8988T (cell line): Measurements from ENCODE around the gene CLEC10A.
"Not testable (repeated sequence)": the region's sequence is repeated elsewhere in the genome, so short reads cannot be mapped to it uniquely, and the experiment has no call there.

Experiments
- DNase-seq: peaks from one replicate; pipeline ENCODE4 v3.0.0; 2011

CLEC10A gene, protein sequence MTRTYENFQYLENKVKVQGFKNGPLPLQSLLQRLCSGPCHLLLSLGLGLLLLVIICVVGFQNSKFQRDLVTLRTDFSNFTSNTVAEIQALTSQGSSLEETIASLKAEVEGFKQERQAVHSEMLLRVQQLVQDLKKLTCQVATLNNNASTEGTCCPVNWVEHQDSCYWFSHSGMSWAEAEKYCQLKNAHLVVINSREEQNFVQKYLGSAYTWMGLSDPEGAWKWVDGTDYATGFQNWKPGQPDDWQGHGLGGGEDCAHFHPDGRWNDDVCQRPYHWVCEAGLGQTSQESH

DNA sequence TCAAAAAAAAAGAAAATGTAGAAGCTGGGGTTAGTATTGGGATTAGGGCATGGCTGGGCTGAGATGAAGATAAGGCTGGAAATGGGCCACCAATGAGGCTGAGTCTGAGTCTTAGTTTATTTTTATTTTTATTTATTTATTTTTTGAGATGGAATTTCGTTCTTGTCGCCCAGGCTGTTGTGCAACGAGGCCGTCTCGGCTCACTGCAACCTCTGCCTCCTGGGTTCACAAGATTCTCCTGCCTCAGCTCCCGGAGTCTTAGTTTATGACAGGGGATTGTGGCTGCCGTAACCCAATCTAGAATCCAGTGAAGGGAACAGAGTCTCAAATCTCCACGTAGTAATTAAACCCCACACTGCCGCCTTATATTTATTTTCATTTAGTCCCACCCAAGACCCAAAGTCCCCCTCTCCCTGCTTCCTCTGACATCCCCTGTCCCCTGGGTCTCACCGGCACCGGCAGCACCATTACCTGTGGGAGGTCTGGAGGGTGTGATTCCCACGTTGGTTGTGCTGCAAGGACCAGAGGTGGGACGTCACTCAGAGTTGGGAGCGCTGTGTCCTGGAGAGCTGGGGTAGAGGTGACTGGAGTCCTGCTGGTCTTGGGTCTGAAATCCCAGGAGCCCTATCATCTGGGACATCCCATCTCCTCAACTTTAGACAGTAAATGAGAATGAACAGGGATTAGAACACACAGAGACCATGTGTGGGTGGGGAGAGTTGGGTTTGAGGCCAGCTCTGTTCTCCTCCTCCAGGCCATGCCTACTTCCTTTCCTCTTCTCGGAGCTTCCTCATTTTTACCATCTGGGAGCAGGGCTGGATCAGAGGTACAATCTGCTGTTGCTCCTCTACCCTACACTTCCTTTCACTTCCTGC, at the start of gene CLEC10A:
CLEC10A (minus strand) TSS at position 671 of the 875 bp plus-strand sequence. CDS start 1,439 bp downstream, outside the sequence.
- DNase-seq: no peak

DNA sequence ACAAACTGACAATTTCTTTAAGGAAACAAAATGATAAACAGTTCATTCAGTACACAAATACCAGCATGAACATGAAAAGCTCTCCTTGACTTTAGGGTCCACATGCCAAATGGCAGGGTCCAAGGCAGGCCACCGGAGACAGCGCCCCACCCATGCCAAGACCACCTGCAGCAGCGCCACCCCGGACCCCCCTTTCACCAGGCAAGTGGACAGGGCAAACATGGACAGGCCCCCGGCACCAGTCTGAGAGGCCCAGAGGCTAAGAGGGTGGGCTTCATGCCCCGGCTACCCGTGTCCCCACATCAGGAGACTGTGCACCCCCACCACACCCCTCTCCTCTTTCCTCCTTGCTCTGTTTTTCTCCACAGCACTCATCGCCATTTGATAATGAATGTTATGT, 49.3 kb upstream of the CLEC10A start:
- DNase-seq: no peak

DNA sequence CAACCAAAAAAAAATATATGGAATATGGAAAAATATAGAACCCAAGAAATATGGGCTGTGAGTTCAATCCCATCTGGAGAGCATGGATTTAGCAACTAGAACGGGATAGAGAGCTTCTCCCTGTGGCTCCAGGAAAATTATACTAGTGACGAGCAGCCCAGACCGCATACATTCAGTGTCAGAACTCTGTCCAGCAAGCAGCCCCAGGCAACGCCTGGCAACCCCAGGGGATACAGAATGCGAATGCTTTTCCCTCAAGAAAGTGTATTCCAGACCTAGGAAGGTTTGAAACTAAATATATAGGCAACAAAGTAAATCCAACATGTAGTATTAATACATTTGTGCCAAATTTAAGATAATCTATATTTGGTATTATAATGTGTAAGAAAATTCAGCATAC, 48.1 kb upstream of the CLEC10A start:
- no peak for DNase-seq

DNA sequence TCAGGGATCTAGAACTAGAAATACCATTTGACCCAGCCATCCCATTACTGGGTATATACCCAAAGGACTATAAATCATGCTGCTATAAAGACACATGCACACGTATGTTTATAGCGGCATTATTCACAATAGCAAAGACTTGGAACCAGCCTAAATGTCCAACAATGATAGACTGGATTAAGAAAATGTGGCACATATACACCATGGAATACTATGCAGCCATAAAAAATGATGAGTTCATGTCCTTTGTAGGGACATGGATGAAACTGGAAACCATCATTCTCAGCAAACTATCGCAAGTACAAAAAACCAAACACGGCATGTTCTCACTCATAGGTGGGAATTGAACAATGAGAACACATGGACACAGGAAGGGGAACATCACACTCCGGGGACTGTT, 47.5 kb upstream of the CLEC10A start:
- DNase-seq: not testable (repeated sequence)

DNA sequence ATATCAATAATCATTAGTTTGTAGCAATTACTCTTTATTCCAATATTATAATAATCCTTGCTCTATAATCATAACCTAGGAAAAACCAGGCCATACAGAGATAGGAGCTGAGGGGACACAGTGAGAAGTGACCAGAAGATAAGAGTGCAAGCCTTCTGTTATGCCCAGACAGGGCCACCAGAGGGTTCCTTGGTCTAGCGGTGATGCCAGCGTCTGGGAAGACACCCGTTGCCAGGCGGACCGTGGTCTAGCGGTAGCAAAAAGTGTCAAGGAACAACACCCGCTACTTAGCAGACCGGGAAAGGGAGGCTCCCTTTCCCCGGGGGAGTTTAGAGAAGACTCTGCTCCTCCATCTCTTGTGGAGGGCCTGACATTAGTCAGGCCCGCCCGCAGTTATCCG, 46.3 kb upstream of the CLEC10A start:
- not testable (repeated sequence) for DNase-seq

DNA sequence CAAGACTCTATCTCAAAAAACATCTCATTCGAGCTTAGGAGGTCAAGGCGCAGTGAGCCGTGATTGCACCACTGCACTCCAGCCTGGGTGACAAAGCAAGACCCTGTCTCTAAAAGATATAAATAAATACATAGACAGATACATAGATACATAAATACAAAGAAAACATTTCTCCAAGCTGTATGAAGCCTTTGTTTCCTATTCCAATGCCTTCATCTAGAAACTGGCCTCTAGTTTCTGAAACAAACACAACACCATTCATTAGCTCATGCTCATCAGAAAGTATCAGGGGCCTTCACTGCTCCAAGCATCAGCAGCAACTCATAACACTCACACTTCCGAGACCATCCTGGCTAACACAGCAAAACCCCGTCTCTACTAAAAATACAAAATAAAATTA, 44.9 kb upstream of the CLEC10A start:
- DNase-seq: no peak

DNA sequence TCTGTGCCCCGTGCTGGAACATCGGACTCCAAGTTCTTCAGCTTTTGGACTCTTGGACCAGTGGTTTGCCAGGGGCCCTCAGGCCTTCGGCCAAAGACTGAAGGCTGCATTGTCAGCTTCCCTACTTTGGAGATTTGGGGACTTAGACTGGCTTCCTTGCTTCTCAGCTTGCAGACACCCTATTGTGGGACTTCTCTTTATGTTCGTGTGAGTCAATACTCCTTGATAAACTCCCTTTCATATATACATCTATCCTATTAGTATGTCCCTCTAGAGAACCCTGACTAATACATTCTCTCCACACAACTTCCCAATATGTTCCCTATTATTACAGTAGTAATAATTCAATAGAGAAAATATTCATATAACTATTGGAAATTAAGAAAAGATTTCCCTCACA, 43.8 kb upstream of the CLEC10A start:
- DNase-seq: no peak

DNA sequence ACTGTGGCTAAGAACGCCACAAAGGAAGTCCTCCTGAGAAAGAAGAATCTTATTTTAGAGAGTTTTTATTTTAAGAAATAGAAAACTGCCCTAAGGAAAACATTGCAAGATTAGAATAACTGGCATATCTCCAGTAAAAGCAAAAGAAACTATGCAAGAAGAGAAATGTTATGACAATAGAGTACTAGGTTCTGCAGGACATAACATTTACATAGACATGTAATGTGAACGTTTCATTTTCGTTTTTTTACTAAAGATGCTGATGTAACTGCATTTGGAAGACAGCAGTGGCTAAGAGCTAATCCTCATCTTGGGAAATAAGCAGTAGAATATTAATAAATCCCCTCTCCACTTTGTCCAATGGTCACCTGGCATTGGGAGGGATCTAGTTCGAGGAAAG, 42.3 kb upstream of the CLEC10A start:
- DNase-seq: no peak

DNA sequence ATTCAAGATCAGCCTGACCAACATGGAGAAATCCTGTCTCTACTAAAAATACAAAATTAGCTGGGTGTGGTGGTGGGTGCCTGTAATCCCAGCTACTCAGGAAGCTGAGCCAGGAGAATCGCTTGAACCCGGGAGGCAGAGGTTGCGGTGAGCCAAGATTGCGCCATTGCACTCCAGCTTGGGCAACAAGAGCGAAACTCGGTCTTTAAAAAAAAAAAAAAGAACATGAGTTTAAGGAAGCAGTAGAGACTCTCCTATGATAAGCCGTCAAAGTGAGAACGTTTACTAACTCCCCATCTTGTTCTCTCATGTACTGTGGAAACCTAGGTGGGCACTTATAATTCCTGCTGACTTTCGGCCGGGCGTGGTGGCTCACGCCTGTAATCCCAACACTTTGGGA, 40.6 kb upstream of the CLEC10A start:
- DNase-seq: not testable (repeated sequence)

DNA sequence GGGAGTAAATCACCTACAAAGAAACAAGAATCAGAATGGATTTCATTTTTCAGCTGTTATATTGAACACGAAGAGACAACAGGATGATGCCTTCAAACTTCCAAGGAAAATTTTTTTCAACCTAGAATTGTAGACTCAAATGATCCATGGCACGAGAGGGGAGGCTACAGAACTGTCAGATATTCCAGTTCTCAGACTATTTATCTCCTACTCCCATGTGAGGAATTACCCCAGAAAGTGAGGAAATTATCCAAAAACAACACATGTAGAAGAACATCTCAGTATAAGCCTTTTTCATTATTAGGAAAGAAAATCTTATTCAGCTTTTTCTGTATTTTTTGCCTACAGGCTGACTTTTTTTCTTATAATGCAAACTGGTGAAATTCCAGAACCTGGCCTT, 40.1 kb upstream of the CLEC10A start:
- no peak for DNase-seq

DNA sequence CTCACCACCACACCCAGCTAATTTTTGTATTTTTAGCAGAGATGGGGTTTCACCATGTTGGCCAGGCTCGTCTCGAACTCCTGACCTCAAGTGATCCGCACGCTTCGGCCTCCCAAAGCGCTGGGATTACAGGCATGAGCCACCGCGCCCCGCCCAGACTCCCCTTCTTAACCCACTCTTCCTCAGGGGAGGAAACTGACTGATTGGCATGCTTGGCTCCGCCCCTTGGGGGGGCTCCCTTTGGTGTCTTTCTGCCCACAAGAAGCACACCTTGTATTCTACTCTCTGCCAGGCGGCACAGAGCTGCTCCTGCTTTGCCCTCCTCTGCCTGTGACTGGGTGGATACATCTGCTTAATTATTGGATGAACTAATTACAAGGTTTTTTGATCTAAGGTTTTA, 39.3 kb upstream of the CLEC10A start:
- no peak for DNase-seq

DNA sequence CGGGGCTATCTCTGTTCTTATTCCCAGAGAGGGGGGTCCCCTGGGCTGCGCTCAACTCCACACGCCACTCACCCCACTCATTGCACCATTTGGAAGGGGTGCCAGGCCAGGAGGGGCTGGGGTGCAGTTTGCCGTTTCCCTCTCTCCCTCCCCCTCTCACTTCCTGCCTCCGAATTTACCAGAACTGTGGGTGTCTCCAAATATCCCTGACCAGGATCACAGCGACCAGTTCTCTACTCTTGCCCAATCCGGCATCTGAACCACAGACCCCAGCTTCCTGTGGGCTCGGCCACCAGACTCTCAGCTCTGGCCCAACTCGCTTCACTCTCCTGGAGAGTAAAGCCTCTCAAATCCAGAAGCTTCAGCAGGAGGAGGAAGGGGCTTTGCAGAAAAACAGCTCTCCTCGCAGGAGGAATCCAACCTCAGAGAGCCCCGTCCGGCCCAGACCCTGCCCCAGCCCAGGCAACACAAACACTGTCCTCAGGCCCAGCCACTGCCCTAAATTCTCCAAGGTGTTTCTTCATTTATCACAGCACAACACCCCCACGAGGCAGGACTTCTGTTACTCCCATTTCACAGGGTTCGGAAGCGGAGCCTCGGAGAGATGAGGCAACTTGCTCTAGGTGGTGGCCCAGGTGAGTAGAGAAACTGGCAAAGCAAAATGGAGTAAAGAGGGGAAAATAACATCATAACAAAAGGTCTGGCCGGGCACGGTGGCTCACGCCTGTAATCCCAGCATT, 35.0 kb upstream of the CLEC10A start:
- no peak for DNase-seq

DNA sequence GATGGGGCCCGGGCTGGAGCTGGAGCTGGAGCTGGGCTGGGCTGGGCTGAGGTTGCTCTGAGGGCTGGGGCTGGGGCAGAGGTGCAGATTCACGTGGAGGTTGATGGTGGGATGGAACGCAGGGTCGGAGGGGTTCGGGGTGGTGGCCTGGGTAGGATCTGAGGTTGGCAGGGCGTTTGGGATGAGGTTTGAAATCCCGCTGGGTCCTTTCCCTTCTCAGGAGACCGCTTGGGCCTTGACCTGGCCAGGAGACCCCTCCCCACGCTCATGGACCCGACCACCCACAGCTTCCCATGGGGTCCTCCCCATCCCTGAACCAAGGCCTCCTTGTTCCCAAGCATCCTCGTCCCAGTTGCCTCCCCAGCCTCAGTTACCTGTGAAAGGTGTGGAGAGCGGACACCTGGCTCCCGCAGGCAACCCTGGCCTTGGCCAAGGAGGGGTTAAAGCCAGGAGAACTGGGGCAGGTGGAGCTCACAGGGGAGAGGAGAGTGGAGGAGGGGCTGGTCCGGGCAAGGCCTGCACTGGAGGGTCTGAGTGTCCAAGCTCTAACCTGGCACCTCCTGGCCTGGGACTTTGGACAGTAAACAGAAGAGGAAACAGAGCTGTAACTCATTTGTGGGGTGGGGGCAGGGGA, 34.3 kb upstream of the CLEC10A start, which contains the start of gene ASGR2:
ASGR2 (minus strand) TSS at position 582 of the 634 bp plus-strand sequence. CDS start 582 bp downstream, outside the sequence.
- no peak for DNase-seq

DNA sequence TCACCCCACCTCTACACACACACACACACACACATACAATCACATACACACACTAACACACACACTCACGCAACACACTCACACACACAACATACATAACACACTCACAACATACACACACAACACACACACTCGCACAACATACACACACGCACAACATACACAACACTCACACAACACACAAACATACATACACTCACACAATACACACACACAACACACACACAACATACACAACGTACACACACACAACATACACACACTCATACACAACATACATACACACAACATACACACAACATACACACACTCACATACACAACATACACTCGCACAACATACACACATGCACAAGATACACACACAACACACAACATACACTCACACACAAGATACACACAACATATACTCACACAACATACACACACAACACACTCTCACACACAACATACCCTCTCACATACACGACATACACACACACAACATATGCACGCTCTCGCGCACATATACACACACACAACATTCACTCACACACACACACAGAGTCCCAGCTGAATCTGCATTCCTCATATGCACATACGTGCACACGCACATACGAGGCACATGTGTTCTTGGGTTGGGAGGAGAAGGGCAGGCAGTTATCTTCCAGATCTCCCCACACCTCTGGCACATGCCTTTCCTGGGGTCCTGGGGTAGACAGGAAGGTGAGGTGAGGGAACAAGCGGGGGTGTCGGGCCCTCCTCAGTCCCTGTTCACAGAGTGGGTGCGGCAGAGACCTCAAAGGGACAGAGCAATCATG, 33.4 kb upstream of the CLEC10A start:
- no peak for DNase-seq

DNA sequence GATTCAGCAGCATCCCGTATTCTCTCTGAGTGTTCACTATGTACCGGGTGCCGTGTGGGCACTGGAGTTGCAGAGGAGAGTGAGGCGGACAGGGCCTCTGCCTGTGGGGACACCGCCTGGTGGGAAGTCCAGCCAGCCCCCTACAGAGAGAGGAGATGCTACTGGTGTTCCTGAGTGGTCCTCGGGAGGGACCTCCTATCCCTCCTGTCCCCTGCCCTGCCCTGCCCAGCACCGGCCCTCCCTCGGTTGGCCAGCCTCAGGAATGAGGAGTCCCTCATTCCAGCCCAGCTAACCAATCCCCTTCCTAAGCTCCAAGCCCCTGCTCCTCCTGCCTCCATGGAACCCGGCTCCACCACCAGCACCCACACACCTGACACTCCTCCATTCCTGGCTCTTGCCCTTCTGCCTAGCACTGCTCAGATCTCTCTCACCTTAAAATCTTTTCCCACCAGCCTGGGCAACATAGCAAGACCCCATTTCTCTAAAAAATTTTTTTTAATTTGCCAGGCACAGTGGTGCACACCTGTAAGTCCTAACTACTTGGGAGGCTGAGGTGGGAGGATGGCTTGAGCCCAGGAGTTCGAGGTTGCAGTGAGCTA, 32.6 kb upstream of the CLEC10A start:
- no peak for DNase-seq

DNA sequence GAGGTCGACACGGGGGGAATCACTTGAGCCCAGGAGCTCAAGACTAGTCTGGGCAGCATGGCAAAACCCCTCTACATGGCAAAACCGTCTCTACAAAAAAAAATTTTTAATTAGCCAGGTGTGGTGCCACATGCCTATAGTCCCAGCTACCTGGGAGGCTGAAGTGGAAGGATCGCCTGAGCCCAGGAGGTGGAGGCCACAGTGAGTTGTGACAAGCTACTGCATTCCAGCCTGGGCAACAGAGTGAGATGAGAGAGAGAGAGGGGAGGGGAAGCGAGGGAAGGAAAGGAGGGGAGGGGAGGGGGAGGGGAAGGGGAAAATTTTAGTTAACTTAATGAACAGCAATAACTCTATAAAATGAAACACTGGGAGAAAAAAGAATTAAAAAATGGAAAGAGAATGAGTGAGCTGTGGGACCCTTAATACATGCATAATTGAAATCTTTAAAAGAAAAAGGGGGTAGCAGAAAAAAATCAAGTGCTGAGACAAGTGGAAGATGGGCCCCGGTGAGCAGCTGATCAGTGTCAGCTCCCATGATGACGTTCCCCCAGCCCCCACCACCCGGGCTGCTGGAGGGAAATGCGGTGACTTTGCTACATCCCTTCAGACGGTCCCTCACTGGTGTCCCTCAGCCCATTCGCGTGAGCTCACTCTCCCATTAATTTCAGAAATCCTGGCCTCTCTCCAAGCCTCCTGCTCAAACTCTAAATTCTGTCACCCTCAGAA, 31.9 kb upstream of the CLEC10A start:
- DNase-seq: no peak

DNA sequence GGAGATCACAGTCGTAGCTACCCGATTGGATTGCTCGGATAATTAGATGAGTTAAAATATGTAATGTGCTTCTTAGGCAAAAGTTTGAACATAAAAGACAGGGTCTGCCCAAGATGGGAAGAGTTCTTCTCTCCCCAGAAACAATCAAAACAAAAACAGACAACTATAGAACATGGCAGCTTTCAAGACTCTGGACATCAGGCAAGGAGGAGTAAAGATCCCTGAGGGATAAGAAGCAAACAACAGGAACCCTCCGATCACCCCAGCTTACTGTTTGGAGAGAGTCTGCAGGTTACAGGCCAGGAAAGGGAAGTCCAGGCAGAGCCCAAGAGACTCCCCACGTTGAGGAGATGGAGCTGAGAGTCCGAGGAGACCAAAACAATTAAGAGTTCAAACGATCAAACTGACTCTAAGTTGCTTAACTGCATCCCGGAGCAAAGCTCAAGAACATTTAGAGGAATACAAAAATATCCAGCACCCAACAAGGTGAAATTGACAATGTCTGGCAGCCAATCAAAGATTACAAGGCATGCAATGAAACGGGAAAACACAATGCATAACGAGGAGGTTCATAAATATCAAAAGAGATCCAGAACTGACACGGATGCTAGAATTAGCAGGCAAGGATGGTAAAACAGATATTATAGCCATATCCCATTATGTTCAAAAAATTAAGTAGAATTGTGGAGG, 30.7 kb upstream of the CLEC10A start:
- DNase-seq: no peak

DNA sequence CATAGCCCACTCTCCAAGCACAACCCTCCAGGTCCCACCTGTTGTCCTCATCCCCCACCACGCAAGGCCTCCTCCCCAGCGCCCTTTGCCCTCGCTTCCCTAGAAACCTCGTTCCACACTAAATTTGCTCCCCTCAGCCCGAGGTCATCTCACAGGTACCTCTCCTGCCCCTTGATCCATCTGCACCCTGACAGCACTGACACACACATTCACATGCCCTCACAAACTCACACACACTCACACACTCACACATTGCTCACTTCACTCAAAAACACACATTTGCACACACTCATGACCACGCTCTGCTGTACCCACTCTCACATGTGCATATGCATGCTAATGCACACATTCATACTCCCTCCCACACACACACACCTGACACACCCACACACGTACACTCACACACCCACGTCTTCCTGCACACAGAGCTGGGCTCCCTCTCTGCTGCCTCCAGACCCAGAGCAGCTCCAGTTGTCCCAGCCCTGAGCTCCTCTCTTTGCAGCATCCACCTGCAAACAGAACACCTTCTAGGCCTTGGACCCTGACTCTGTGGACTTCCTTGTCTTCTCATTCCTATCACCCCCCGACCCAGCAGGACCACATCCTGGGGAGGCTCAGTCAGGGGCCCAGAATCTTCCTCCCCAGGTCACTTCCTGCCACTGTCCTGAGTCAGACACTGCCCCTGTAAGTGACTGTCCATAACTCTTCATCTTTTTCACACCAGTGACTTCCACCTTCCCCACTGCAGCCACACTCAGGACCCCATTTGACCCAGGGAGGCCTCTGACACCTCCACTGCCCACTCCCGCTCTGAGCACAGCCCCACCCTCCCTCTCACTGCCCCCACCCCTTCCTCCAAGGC, 29.6 kb upstream of the CLEC10A start:
- DNase-seq: no peak

DNA sequence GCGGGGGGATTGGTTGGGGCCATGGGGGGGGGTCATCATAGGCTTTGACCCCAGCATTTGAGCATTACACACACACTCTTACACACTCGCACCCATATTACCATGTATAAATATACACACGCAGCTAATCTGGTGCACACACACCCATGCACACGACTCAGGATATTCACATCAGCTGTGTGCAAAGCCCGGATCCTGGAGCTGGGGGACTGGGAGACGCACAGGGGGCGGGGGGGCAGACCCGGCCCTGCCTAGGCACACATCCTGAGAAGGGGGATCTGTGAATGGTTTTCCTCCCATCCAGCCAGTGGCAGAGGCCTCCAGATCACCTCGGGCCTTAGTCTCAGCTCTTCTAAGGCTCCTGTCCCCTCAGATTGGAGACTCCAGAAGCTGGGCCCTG, 28.9 kb upstream of the CLEC10A start:
- DNase-seq: no peak
